ENCODE measurements around the gene TBC1D14. TPM values are rescaled to one million over a fixed set of nuclear protein-coding genes. Genes with fewer than 3 reads are reported as not detected.

TBC1D14 gene
- total and polyA plus RNA-seq, 2 of the 4 experiments (the other 2 are of a cell fraction): 31.7 to 40.7 TPM

GRCh38 chr4:7040765-7041164, 131.1 kb downstream of the TBC1D14 start:
- Histone ChIP-seq H2AFZ (replicated peaks; ENCODE audit: low read length, poor library complexity) (no peak overlapping the region), H4K20me1 (ENCODE audit: insufficient read depth, low read length) (peaks cover 20% of the 10 kb centered on the region), H3K23ac (ENCODE audit: low read depth, low read length) (no peak overlapping the region), H3K9me3 (ENCODE audit: control insufficient read depth, insufficient read depth, low read length) (no peaks in the 10 kb centered on the region), H2BK5ac (ENCODE audit: low read depth, low read length, poor library complexity, severe bottlenecking) (no peak overlapping the region), H3K9ac (ENCODE audit: low read depth, low read length) (no peak overlapping the region), H3K18ac (ENCODE audit: low read depth, low read length) (no peak overlapping the region), H3K36me3 (ENCODE audit: control insufficient read depth, insufficient read depth, low read length) (no peaks in the 10 kb centered on the region), H4K5ac (ENCODE audit: low read depth, low read length) (no peak overlapping the region), H3K9me1 (ENCODE audit: insufficient read depth, low read length) (peaks cover 9% of the 10 kb centered on the region), H4K8ac (ENCODE audit: low read depth in 2 of 2, low read length in 2 of 2) (no peak overlapping the region), H2AK9ac (replicated peaks; ENCODE audit: low read depth, low read length, poor library complexity) (no peak overlapping the region), H3K4me2 (ENCODE audit: low read depth, low read length) (no peak overlapping the region), H3K56ac (ENCODE audit: extremely low read depth, insufficient read depth, low read length) (no peak overlapping the region), H3K4me1 (ENCODE audit: control insufficient read depth, insufficient read depth, low read length) (peaks cover 18% of the 10 kb centered on the region), H4K91ac (ENCODE audit: insufficient read depth, low read depth, low read length) (no peak overlapping the region), H2BK20ac (ENCODE audit: low read depth, low read length) (no peak overlapping the region), H3K79me1 (ENCODE audit: low read depth in 1 of 2, low read length in 2 of 2) (peaks cover 18 to 34% of the 10 kb centered on the region in 2 experiments), H3K4me3 (ENCODE audit: insufficient read depth, low read depth, low read length) (no peak overlapping the region), H2BK15ac (ENCODE audit: low read depth, low read length) (no peak overlapping the region), H3K27ac (ENCODE audit: insufficient read depth, low read length) (no peak overlapping the region), H3K27me3 (ENCODE audit: control insufficient read depth, insufficient read depth, low read length) (no peaks in the 10 kb centered on the region), H3K14ac (replicated peaks; ENCODE audit: low read depth, low read length) (no peak overlapping the region), H2AK5ac (ENCODE audit: low read depth, low read length) (no peak overlapping the region), H3K4ac (ENCODE audit: low read depth, low read length) (no peak overlapping the region), H2BK120ac (ENCODE audit: low read depth, low read length) (no peak overlapping the region)
- DNase-seq (no peak), ATAC-seq (ENCODE audit: low read depth) (no peak)
- no CpG with 5 or more reads among the region's 4 CpGs for WGBS, 2 experiments (ENCODE audit: extremely low coverage in 2 of 2, insufficient read length in 1 of 2)
- no TSS peak for BruUV-seq (replicated peaks)
- in situ Hi-C loops (cut with MboI; ENCODE audit: low sequenced_read_pairs) (no loop called here), intact Hi-C loops (cut with micrococcal nuclease) (loop anchor here (5.0 kb wide), 1 partner anchor 53 kb away; no protein-coding TSS in a partner anchor), dilution Hi-C loops (cut with HindIII; ENCODE audit: low sequenced_read_pairs, unreplicated experiment) (no loop called here)
- TF ChIP-seq MXI1 (IDR thresholded peaks at IDR 0.05; ENCODE audit: borderline replicate concordance, low read depth, low read length) (no peak), RFX5 (IDR thresholded peaks at IDR 0.05; ENCODE audit: low read depth, low read length) (no peak), FOS (IDR thresholded peaks at IDR 0.05; ENCODE audit: low read depth, low read length) (no peak), NFE2L2 (IDR thresholded peaks at IDR 0.05; ENCODE audit: low read depth, low read length) (no peak), RAD21 (IDR thresholded peaks at IDR 0.05; ENCODE audit: low read length) (no peak), RCOR1 (IDR thresholded peaks at IDR 0.05; ENCODE audit: insufficient replicate concordance, low read length) (no peak), MAZ (IDR thresholded peaks at IDR 0.05; ENCODE audit: borderline replicate concordance, low read depth, low read length) (no peak), CEBPB (IDR thresholded peaks at IDR 0.05; ENCODE audit: low read depth, low read length) (no peak), BHLHE40 (IDR thresholded peaks at IDR 0.05; ENCODE audit: low read depth, low read length) (no peak), SMC3 (IDR thresholded peaks at IDR 0.05; ENCODE audit: low read depth, low read length) (no peak)
- TF ChIP-seq, protein P1, sequence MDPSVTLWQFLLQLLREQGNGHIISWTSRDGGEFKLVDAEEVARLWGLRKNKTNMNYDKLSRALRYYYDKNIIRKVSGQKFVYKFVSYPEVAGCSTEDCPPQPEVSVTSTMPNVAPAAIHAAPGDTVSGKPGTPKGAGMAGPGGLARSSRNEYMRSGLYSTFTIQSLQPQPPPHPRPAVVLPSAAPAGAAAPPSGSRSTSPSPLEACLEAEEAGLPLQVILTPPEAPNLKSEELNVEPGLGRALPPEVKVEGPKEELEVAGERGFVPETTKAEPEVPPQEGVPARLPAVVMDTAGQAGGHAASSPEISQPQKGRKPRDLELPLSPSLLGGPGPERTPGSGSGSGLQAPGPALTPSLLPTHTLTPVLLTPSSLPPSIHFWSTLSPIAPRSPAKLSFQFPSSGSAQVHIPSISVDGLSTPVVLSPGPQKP (IDR thresholded peaks at IDR 0.05; ENCODE audit: borderline replicate concordance, low read depth, low read length): no peak
- TF ChIP-seq, protein P2, sequence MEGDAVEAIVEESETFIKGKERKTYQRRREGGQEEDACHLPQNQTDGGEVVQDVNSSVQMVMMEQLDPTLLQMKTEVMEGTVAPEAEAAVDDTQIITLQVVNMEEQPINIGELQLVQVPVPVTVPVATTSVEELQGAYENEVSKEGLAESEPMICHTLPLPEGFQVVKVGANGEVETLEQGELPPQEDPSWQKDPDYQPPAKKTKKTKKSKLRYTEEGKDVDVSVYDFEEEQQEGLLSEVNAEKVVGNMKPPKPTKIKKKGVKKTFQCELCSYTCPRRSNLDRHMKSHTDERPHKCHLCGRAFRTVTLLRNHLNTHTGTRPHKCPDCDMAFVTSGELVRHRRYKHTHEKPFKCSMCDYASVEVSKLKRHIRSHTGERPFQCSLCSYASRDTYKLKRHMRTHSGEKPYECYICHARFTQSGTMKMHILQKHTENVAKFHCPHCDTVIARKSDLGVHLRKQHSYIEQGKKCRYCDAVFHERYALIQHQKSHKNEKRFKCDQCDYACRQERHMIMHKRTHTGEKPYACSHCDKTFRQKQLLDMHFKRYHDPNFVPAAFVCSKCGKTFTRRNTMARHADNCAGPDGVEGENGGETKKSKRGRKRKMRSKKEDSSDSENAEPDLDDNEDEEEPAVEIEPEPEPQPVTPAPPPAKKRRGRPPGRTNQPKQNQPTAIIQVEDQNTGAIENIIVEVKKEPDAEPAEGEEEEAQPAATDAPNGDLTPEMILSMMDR (conservative IDR thresholded peaks at IDR 0.05; ENCODE audit: low read depth, low read length): no peak
- POLR2A ChIA-PET (ENCODE audit: unreplicated experiment): interaction anchor here (0.6 kb wide), 1 partner anchor 27 kb away, joined by 4 read pairs; the partner anchor contains the start of gene GRPEL1
- CTCF ChIA-PET: no interaction called here
